NT2/D1 (cell line): ENCODE data around the gene KDM3A.

Experiments
- DNase-seq: peaks from one replicate; pipeline ENCODE4 v3.0.0-alpha.2; 2011; ENCODE audit warnings: low read depth, low spot score
- H3K27me3 ChIP-seq: 2 replicates; pipeline ENCODE4 v1.6.0; 2011; ENCODE audit warnings: mild to moderate bottlenecking; ENCODE audit not compliant: insufficient read length, insufficient read depth
- H3K36me3 ChIP-seq: 2 replicates; pipeline ENCODE4 v1.6.1; 2011; ENCODE audit warnings: mild to moderate bottlenecking, low read length, mixed read lengths; ENCODE audit not compliant: insufficient read depth, insufficient read length
- H3K4me1 ChIP-seq: 2 replicates; pipeline ENCODE4 v1.5.1; 2011; ENCODE audit not compliant: insufficient read depth, insufficient read length
- H3K4me3 ChIP-seq: 2 replicates; pipeline ENCODE4 v1.5.1; 2011; ENCODE audit warnings: low read depth; ENCODE audit not compliant: insufficient read length
- H3K9ac ChIP-seq: 2 replicates; pipeline ENCODE4 v1.6.0; 2011; ENCODE audit warnings: low read depth; ENCODE audit not compliant: insufficient read length
- H3K9me3 ChIP-seq: 2 replicates; pipeline ENCODE4 v1.5.1; 2011; ENCODE audit warnings: mild to moderate bottlenecking, low read length; ENCODE audit not compliant: insufficient read depth
- SUZ12 ChIP-seq: IDR thresholded peaks from 2 replicates; pipeline ENCODE4 v1.6.1; 2011; ENCODE audit not compliant: insufficient read length, insufficient read depth; ENCODE audit errors: extremely low read depth
- YY1 ChIP-seq: IDR thresholded peaks from 2 replicates; pipeline ENCODE4 v1.6.1; 2011; ENCODE audit not compliant: insufficient read length, insufficient read depth
- ZNF274 ChIP-seq: IDR thresholded peaks from 2 replicates; pipeline ENCODE4 v1.6.1; 2011; ENCODE audit warnings: mild to moderate bottlenecking, low read depth, low read length

The KDM3A gene

DNA sequence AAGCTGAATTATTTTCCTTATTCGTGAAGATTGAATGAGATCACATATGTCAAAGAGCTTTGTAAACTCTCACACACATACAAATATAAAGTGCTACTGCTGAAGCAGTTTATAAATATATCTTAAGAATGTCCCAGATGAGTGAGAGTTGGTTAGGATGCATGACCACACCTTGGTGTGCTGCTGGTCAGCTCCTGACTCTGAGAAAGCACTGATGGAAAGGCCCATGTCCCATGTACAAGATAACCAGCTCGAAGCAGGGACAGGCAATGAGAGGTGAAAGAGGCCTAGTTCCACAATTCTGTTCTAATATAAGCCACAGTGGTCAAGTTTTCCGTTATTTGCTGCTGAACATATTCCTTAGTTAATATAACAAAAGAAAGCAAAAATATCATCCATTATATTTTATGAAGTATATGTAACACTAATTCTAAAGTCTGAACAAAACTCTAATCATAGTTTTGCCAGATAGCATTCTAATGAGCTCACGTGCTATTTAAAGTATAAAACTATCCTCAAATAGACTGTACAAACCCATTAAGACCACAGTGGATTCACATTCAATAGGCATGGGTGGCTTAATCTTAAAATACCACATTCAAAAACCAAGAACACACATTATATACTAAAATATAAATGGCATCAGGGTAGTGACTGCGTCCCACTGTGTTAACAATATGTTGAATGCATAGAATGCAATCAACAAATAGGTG is 72.9 kb downstream of the KDM3A start:
- TF ChIP-seq SUZ12: no peak
- TF ChIP-seq ZNF274: no peak
- no peak for TF ChIP-seq YY1
- no peaks in the 10 kb centered on the region for H3K9me3 ChIP-seq
- H3K4me1 ChIP-seq: no peaks in the 10 kb centered on the region
- no peak overlapping the region for H3K9ac ChIP-seq
- no peak overlapping the region for H3K4me3 ChIP-seq
- peaks cover 16% of the 10 kb centered on the region for H3K36me3 ChIP-seq
- no peak for DNase-seq
- no peaks in the 10 kb centered on the region for H3K27me3 ChIP-seq

DNA sequence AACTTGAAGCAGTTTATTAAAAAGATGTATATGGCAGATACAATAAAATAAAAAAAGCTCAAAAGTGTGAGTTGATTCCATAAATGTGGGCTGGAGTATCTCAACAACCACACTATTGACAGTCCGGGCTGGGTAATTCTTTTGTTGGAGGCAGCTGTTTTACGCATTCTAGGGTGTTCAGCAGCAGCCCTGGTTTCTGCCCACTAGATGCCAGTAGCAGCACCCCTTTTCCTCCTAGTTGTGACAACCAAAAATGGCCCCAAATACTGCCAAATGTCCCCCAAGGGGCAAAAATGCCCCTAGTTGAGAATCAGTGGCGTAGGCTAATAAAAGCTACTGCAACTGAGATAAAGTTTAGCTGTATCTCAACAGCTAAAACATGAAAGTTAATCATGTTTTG is 77.3 kb downstream of the KDM3A start:
- TF ChIP-seq SUZ12 (no peak), YY1 (no peak), ZNF274 (no peak)
- Histone ChIP-seq H3K9me3 (peaks cover 10% of the 10 kb centered on the region; the same call in 1 of the 2 replicates), H3K36me3 (no peaks in the 10 kb centered on the region), H3K27me3 (no peaks in the 10 kb centered on the region), H3K4me3 (no peak overlapping the region), H3K9ac (no peak overlapping the region), H3K4me1 (no peaks in the 10 kb centered on the region)
- no peak for DNase-seq

DNA sequence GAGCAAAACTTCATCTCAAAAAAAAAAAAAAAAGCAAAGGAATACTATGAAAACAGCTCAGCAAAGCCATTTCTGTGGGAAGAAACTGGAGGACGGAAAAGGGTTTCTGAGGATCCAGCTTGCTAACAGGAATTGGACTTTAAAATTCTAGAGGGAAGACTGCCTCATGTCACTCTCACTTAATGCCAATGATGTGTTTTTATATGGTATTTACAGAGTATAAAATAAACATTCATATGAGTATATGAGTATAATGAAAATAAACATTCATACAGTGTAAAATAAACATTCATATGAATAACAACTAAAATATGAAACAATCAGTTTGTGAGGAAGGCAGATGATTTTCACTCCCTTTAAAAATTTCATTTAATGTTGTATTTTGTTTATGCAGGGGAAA is 78.2 kb downstream of the KDM3A start:
- H3K9ac ChIP-seq: no peak overlapping the region
- H3K36me3 ChIP-seq: no peaks in the 10 kb centered on the region
- TF ChIP-seq SUZ12 (no peak), ZNF274 (no peak), YY1 (no peak)
- no peak overlapping the region for H3K4me3 ChIP-seq
- H3K9me3 ChIP-seq: peaks cover 10% of the 10 kb centered on the region; the same call in 1 of the 2 replicates
- no peaks in the 10 kb centered on the region for H3K4me1 ChIP-seq
- no peaks in the 10 kb centered on the region for H3K27me3 ChIP-seq
- no peak for DNase-seq

DNA sequence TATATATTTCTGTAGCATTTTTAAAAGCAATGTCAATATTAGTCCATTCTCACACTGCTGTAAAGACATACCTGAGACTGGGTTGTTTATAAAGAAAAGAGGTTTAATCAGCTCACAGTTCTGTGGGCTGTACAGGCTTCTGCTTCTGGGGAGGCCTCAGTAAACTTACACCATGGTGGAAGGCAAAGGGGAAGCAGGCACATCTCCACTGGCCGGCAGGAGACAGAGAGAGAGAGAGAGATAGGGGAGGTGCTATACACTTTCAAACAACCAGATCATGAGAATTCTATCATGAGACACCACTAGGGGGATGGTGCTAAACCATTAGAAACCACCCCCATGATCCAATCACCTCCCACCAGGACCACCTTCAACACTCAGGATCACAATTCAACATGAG is 79.0 kb downstream of the KDM3A start:
- H3K9me3 ChIP-seq: peaks cover 10% of the 10 kb centered on the region; the same call in 1 of the 2 replicates
- TF ChIP-seq SUZ12: no peak
- H3K36me3 ChIP-seq: no peaks in the 10 kb centered on the region
- no peaks in the 10 kb centered on the region for H3K27me3 ChIP-seq
- H3K4me3 ChIP-seq: no peak overlapping the region
- no peak for DNase-seq
- H3K4me1 ChIP-seq: no peaks in the 10 kb centered on the region
- no peak overlapping the region for H3K9ac ChIP-seq

DNA sequence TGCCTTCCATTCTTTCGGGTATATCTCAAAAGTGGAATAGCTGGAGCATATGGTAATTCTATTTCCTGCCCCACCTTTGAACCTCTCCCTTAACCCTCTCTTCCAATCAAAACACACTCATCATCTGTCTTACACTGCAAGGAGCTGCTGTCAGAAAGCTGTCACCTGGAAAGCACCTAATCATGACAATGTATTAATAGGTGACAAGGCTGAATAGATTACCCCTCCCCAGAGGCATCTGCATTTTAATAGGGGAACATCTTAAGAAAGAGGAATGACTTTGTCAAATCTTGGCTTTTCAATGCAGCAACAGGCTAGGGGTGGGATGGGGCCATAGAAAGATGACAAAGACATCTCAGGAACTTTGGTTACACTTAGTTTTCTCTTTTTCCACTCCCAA is 80.8 kb downstream of the KDM3A start:
- no peak for DNase-seq
- no peaks in the 10 kb centered on the region for H3K27me3 ChIP-seq
- H3K9me3 ChIP-seq: peaks cover 10% of the 10 kb centered on the region; the same call in 1 of the 2 replicates
- no peak overlapping the region for H3K4me3 ChIP-seq
- no peak for TF ChIP-seq ZNF274
- TF ChIP-seq YY1: no peak
- no peak for TF ChIP-seq SUZ12
- peaks cover 6% of the 10 kb centered on the region for H3K36me3 ChIP-seq
- H3K9ac ChIP-seq: no peak overlapping the region
- H3K4me1 ChIP-seq: no peaks in the 10 kb centered on the region

DNA sequence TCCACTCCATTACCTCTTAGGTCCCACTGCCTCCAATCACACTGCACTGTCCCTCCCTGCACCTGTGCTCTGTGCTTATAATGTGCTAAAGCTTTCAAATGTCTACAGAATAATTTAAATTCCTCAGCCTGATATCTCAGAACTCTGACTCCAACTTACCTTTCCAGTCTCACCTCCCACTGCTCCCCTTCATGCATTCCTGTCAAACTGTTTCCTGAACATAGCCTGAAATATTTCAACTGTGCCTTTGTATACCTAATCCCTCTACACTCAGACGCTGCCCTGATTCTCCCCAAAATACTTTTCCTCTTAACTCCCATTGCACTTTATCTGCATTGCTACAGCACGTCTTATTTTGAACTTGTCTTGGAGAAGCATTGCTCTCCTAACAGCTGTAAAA is 81.5 kb downstream of the KDM3A start:
- Histone ChIP-seq H3K4me3 (no peak overlapping the region), H3K9me3 (peaks cover 10% of the 10 kb centered on the region; the same call in 1 of the 2 replicates), H3K4me1 (no peaks in the 10 kb centered on the region), H3K9ac (no peak overlapping the region), H3K36me3 (peaks cover 6% of the 10 kb centered on the region), H3K27me3 (no peaks in the 10 kb centered on the region)
- TF ChIP-seq SUZ12 (no peak), ZNF274 (no peak), YY1 (no peak)
- DNase-seq: no peak

DNA sequence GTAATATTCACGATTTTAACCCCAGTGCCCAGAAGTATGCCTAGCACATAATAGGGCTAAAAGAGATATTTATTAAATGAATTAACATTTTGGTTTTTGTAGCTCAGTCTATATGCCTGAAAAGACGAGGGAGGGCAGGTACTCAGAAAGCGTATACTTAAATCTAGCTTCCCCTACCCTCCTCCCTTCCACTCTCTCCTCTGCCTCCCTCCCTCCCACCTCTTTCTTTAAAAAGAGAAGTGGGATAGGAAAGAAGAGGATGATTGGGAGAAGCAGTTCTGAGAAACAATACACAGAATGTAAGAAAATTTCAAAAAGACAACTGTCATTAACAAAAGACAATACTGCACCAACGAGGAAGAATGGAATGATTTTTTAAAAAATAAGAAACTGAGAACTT is 82.3 kb downstream of the KDM3A start:
- H3K27me3 ChIP-seq: no peaks in the 10 kb centered on the region
- TF ChIP-seq ZNF274 (no peak), SUZ12 (no peak), YY1 (no peak)

More for the DNA sequence above, 82.3 kb downstream of the KDM3A start:
- H3K4me1 ChIP-seq: no peaks in the 10 kb centered on the region
- H3K9ac ChIP-seq: no peak overlapping the region
- H3K36me3 ChIP-seq: peaks cover 9% of the 10 kb centered on the region
- no peak overlapping the region for H3K4me3 ChIP-seq
- no peak for DNase-seq
- peaks cover 10% of the 10 kb centered on the region; the same call in 1 of the 2 replicates for H3K9me3 ChIP-seq
